AG04450 (cell line): ENCODE measurements around the gene CD70. TPM values are rescaled to one million over a fixed set of nuclear protein-coding genes. Genes with fewer than 3 reads are reported as not detected.
"Not testable (repeated sequence)": the region's sequence is repeated elsewhere in the genome, so short reads cannot be mapped to it uniquely, and the experiment has no call there.

Source experiments
- CTCF ChIA-PET: fragments of 300-600, 350-600 bp; formaldehyde crosslinking; extraction: SDS; loops from one replicate; lab custom pipeline; 2022; ENCODE audit warnings: antibody characterized with exemption, inconsistent platforms; lab: Charles Lee
- POLR2A ChIA-PET: fragments of 350-600 bp; formaldehyde crosslinking; extraction: SDS; loops from one replicate; lab custom pipeline; 2021; ENCODE audit warnings: antibody characterized with exemption, inconsistent platforms; lab: Yijun Ruan, JAX
- DNase-seq: peaks from one replicate; pipeline ENCODE4 v3.0.0-alpha.2; 2011; ENCODE audit warnings: low read depth, low spot score
- H3K27ac ChIP-seq: one replicate; pipeline ENCODE4 v1.5.1; 2012; ENCODE audit warnings: low read depth, low read length, control low read depth
- H3K27me3 ChIP-seq: one replicate; pipeline ENCODE4 v1.6.0; 2012; ENCODE audit warnings: low read length; ENCODE audit not compliant: control insufficient read depth, insufficient read depth
- H3K4me3 ChIP-seq: 2 replicates; pipeline ENCODE4 v1.5.1; 2011; ENCODE audit warnings: mild to moderate bottlenecking, low read depth, low read length, control low read depth
- H3K9me3 ChIP-seq: 2 replicates; pipeline ENCODE4 v1.5.1; 2012; ENCODE audit warnings: low read length; ENCODE audit not compliant: control insufficient read depth, insufficient read depth
- polyA plus RNA-seq: library from polyadenylated mRNA; depleted of rRNA; stranded (reverse); fragments of >200 nt; gene quantifications from 2 replicates; pipeline ENCODE4 v1.2.3, GENCODE V29; 2011
- TF ChIP-seq, protein P1 (sequence below): IDR thresholded peaks from 2 replicates; pipeline ENCODE4 v1.5.1; 2011; ENCODE audit warnings: low read depth, low read length, control low read depth, inconsistent platforms

CD70 gene
- polyA plus RNA-seq, 1 experiment = not detected

DNA sequence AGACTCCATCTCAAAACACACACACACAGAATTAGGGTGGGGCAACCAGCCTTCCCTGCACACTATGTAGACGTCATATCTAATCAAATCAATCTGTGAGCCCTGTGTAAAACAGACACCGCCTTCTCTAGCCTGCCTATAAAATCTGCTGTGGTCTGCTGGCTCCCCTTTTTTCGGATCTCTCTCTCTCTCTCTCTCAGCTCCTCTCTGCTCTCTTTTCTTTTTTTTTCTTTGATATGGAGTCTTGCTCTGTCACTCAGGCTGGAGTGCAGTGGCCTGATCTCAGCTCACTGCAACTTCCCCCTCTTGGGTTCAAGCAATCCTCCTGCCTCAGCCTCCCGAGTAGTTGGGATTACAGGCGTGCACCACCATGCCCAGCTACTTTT, 11.8 kb upstream of the CD70 start:
- no peak for DNase-seq
- Histone ChIP-seq H3K9me3 (peaks cover under 1% of the 10 kb centered on the region; the same call in 1 of the 2 replicates), H3K27ac (no peak overlapping the region), H3K27me3 (no peaks in the 10 kb centered on the region), H3K4me3 (no peak overlapping the region)
- ChIA-PET POLR2A (no interaction called here), CTCF (no interaction called here)
- TF ChIP-seq, protein P1, sequence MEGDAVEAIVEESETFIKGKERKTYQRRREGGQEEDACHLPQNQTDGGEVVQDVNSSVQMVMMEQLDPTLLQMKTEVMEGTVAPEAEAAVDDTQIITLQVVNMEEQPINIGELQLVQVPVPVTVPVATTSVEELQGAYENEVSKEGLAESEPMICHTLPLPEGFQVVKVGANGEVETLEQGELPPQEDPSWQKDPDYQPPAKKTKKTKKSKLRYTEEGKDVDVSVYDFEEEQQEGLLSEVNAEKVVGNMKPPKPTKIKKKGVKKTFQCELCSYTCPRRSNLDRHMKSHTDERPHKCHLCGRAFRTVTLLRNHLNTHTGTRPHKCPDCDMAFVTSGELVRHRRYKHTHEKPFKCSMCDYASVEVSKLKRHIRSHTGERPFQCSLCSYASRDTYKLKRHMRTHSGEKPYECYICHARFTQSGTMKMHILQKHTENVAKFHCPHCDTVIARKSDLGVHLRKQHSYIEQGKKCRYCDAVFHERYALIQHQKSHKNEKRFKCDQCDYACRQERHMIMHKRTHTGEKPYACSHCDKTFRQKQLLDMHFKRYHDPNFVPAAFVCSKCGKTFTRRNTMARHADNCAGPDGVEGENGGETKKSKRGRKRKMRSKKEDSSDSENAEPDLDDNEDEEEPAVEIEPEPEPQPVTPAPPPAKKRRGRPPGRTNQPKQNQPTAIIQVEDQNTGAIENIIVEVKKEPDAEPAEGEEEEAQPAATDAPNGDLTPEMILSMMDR = no peak

DNA sequence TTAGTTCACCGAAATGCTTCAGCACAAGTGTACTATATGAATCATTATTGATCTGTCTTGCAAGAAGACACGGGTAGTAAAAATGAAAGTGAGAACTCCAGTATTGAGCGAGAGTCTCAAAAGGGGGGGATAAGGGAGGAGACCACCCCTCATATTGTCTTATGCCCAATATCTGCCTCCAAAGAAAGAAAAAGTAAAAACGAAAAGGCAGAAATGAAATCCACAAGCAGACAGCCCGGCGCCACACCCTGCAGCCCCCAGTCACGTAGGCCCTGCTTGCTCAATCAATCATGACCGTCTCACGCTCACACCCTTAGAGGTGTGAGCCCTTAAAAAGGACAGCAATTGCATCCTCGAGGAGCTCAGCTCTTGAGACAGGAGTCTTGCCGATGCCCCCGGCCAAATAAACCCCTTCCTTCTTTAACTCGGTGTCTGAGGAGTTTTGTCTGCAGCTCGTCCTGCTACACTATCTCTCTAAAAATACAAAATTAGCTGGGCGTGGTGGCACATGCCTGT, 10.6 kb upstream of the CD70 start:
- H3K27ac ChIP-seq, H3K27me3 ChIP-seq, POLR2A ChIA-PET, H3K4me3 ChIP-seq, CTCF ChIA-PET, DNase-seq, H3K9me3 ChIP-seq: not testable (repeated sequence)

DNA sequence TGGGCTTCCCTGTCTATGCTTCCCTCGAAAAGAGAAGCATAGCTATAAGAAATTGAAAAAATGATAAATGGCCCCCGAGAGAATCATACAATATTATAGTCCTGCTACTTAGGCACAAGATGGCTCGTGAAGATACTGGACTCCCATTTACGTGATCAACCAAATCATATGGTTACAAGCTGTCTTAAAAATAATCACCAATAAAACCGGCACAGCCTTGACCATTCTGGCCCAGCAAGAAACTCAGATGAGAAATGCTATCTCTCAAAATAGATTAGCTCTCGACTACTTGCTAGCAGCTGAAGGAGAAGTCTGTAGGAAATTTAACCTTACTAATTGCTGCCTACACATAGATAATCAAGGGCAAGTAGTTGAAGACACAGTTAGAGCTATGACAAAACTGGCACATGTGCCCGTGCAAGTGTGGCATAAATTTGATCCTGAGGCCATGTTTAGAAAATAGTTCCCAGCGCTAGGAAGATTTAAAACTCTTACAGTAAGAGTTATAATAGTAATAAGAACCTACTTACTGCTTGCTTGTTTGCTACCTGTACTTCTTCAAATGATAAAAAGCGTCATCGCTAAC, 10.1 kb upstream of the CD70 start:
- H3K9me3 ChIP-seq, H3K27me3 ChIP-seq, CTCF ChIA-PET, DNase-seq, H3K4me3 ChIP-seq, H3K27ac ChIP-seq, POLR2A ChIA-PET: not testable (repeated sequence)

DNA sequence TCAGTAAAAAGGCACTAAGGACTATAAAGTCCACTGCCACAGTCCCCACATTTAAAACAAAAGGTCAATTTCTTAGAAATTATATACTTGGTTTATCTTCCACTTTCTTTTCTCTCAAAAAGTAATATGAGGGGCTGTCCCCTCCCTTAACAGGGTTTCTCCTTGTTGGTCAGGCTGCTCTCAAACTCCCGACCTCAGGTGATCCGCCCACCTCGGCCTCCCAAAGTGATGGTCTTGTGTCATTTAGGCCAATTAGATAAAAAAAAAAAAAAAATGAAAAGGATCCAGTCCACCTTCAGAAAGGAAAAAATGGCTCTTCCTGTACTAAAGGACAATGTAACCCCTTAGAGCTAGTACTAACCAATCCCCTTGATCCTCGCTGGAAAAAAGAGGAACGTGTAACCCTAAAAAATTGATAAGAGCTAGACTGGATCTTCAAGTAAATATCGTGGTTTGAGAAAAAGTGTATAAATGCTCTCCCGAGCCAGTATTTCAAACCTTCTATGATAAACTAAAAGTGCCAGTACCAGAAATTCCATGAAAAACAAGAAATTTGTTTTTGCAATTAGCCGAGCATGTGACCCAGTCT, 9.0 kb upstream of the CD70 start:
- H3K27ac ChIP-seq = no peak overlapping the region
- H3K9me3 ChIP-seq = peaks cover 7% of the 10 kb centered on the region
- TF ChIP-seq, protein P1 = no peak
- DNase-seq = no peak
- no peaks in the 10 kb centered on the region for H3K27me3 ChIP-seq
- CTCF ChIA-PET = no interaction called here
- POLR2A ChIA-PET = no interaction called here
- H3K4me3 ChIP-seq = no peak overlapping the region

DNA sequence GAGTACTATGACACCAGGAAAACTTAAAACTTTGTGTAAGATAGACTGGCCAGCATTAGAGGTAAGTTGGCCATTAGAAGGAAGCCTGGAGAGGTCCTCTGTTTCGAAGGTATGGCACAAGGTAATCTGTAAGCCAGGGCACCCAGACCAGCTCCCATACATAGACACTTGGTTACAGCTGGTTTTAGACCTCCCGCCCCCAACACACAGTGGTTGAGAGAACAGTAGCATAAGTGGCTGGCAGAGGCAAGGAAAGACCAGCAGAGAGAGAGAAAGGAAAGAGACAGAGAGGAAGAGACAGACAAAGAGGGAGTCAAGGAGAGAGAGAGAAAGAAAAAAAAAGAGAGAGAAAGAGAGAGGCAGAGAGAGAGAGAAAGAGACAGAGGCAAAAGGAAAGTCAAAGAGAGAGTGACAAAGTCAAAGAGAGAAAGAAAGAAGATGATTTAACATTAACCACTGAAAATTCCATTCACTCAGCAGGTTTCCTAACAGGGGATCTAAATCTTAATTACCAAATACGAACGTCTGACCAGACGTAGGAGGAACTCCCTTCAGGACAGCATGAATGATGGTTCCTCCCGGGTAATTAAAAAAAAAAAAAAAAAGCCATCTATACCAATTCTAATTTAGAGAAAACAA, 7.4 kb upstream of the CD70 start:
- CTCF ChIA-PET = not testable (repeated sequence)

DNA sequence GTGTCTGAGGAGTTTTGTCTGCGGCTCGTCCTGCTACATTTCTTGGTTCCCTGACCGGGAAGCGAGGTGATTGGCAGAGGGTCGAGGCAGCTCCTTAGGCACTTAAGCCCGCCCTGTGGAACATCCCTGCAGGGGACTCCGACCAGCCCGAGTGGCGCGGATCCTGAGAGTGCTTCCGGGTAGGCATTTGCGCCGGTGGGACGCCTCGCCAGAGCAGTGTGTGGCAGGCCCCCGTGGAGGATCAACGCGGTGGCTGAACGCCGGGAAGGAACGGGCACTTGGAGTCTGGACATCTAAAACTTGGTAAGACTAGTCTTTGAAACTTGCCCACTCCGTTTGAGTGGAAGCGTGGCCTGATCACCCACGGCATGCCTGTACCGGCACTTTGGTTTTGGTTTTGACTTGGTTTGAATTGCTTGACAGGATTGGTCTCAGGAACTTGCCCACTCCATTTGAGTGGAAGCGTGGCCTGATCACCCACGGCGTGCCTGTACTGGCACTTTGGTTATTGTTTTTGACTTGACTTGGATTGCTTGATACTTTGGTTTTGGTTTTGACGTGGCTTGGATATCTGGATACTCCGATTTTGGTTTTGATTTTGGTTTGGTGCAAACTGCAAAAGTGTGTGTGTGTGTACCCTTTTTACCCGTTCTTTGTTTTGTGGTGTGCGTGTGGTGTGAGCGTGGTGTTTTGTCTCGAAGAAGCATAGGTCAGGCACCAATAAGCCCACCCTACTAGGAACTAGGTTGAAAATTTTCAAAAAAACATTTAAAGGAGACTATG, 6.7 kb upstream of the CD70 start:
- POLR2A ChIA-PET, H3K27me3 ChIP-seq, H3K27ac ChIP-seq, CTCF ChIA-PET, DNase-seq, H3K9me3 ChIP-seq, H3K4me3 ChIP-seq: not testable (repeated sequence)

More for the DNA sequence above, 7.4 kb upstream of the CD70 start:
- H3K27ac ChIP-seq, POLR2A ChIA-PET, H3K4me3 ChIP-seq, H3K9me3 ChIP-seq, DNase-seq, H3K27me3 ChIP-seq: not testable (repeated sequence)
